ENCODE data around the gene BAHCC1. TPM values are rescaled to one million over a fixed set of nuclear protein-coding genes. Genes with fewer than 3 reads are reported as not detected.
A peak's percentile ranks its signal among the peaks of the same experiment; 100 is the strongest.

Gene BAHCC1
- total RNA-seq, 1 donor from 2014 or later = 74.3 TPM

GRCh38 chr17:81461607-81462500 lies 66.6 kb downstream of the BAHCC1 start:
- TF ChIP-seq CTCF (conservative IDR thresholded peaks at IDR 0.05) = no peak
- Mint-ChIP-seq H3K4me1 (ENCODE audit: unreplicated experiment) (peaks cover 5% of the 10 kb centered on the region), H3K4me3 (no peak overlapping the region), H3K36me3 (no peaks in the 10 kb centered on the region), H3K27me3 (no peaks in the 10 kb centered on the region), H3K27ac (no peak overlapping the region), H3K9me3 (no peaks in the 10 kb centered on the region)
- DNase-seq (ENCODE audit: extremely low spot score, unreplicated experiment) = no peak

GRCh38 chr17:81462506-81463125 lies 67.4 kb downstream of the BAHCC1 start:
- Mint-ChIP-seq H3K27ac (no peak overlapping the region), H3K4me3 (no peak overlapping the region), H3K36me3 (no peaks in the 10 kb centered on the region), H3K9me3 (no peaks in the 10 kb centered on the region), H3K4me1 (ENCODE audit: unreplicated experiment) (peaks cover 5% of the 10 kb centered on the region), H3K27me3 (no peaks in the 10 kb centered on the region)
- no peak for DNase-seq (ENCODE audit: extremely low spot score, unreplicated experiment)
- no peak for TF ChIP-seq CTCF (conservative IDR thresholded peaks at IDR 0.05)

GRCh38 chr17:81463506-81463905 lies 68.2 kb downstream of the BAHCC1 start:
- no peaks in the 10 kb centered on the region for H3K9me3 Mint-ChIP-seq
- no peak for TF ChIP-seq CTCF (conservative IDR thresholded peaks at IDR 0.05)
- no peaks in the 10 kb centered on the region for H3K27me3 Mint-ChIP-seq
- no peak overlapping the region for H3K27ac Mint-ChIP-seq
- no peaks in the 10 kb centered on the region for H3K36me3 Mint-ChIP-seq
- DNase-seq (ENCODE audit: extremely low spot score, unreplicated experiment) = no peak
- H3K4me3 Mint-ChIP-seq = no peak overlapping the region
- peaks cover 8% of the 10 kb centered on the region for H3K4me1 Mint-ChIP-seq (ENCODE audit: unreplicated experiment)

GRCh38 chr17:81464586-81464985 lies 69.3 kb downstream of the BAHCC1 start:
- Mint-ChIP-seq H3K27ac (no peak overlapping the region), H3K4me1 (ENCODE audit: unreplicated experiment) (peaks cover 9% of the 10 kb centered on the region), H3K9me3 (no peaks in the 10 kb centered on the region), H3K4me3 (peak overlapping the region; percentile 3), H3K27me3 (no peaks in the 10 kb centered on the region), H3K36me3 (no peaks in the 10 kb centered on the region)
- no peak for TF ChIP-seq CTCF (conservative IDR thresholded peaks at IDR 0.05)
- no peak for DNase-seq (ENCODE audit: extremely low spot score, unreplicated experiment)

GRCh38 chr17:81465910-81466309 lies 70.7 kb downstream of the BAHCC1 start:
- Mint-ChIP-seq H3K27ac (peak overlapping the region; percentile 61), H3K9me3 (no peaks in the 10 kb centered on the region), H3K27me3 (peaks cover 3% of the 10 kb centered on the region), H3K4me3 (peak overlapping the region; percentile 76), H3K4me1 (ENCODE audit: unreplicated experiment) (peaks cover 14% of the 10 kb centered on the region), H3K36me3 (no peaks in the 10 kb centered on the region)
- DNase-seq (ENCODE audit: extremely low spot score, unreplicated experiment) = no peak
- TF ChIP-seq CTCF (conservative IDR thresholded peaks at IDR 0.05) = no peak
